Epithelial cell of proximal tubule (primary cell): ENCODE measurements around the gene ACD. TPM values are rescaled to one million over a fixed set of nuclear protein-coding genes. Genes with fewer than 3 reads are reported as not detected.

Source experiments
- DNase-seq: peaks from one replicate; pipeline ENCODE4 v3.0.0-alpha.2; 2011; ENCODE audit warnings: low read depth
- H3K4me3 ChIP-seq: 2 replicates; pipeline ENCODE4 v1.5.1; 2011; ENCODE audit warnings: low read depth, mild to moderate bottlenecking, low read length
- CTCF ChIP-seq: conservative IDR thresholded peaks from 2 replicates; pipeline ENCODE4 v1.5.1; 2012; ENCODE audit warnings: low read depth, mild to moderate bottlenecking, low read length
- total RNA-seq: library from RNA; depleted of rRNA; stranded (reverse); fragments of >200 nt; gene quantifications from 2 replicates; pipeline ENCODE4 v1.2.3, GENCODE V29; 2015

The ACD gene
- total RNA-seq, 1 donor from 2014 or later = 71.6 TPM

GRCh38 chr16:67655363-67655762 lies 4.7 kb downstream of the ACD start:
- DNase-seq = no peak
- no peak for TF ChIP-seq CTCF
- no peak overlapping the region for H3K4me3 ChIP-seq

GRCh38 chr16:67654403-67654911 lies 5.6 kb downstream of the ACD start:
- H3K4me3 ChIP-seq = no peak overlapping the region
- DNase-seq = no peak
- TF ChIP-seq CTCF = no peak

- TF ChIP-seq CTCF = no peak
- no peak for DNase-seq
- peak overlapping the region; percentile 50 for H3K4me3 ChIP-seq
These were observed 6.2 kb downstream of the ACD start for GRCh38 chr16:67653789-67654402.

GRCh38 chr16:67653128-67653788 lies 6.8 kb downstream of the ACD start:
- DNase-seq = no peak
- H3K4me3 ChIP-seq = peak overlapping the region; percentile 50
- peak; percentile 19 for TF ChIP-seq CTCF

GRCh38 chr16:67652578-67653127 lies 7.4 kb downstream of the ACD start:
- DNase-seq = no peak
- TF ChIP-seq CTCF = no peak
- peak overlapping the region; percentile 33 for H3K4me3 ChIP-seq

GRCh38 chr16:67651847-67652246 lies 8.2 kb downstream of the ACD start:
- H3K4me3 ChIP-seq = no peak overlapping the region
- no peak for TF ChIP-seq CTCF
- DNase-seq = no peak
